Thyroid gland (tissue), 4 donors: ENCODE measurements around the gene C20orf204. TPM values are rescaled to one million over a fixed set of nuclear protein-coding genes. Genes with fewer than 3 reads are reported as not detected.

ENCODE experiments used
- DNase-seq, 2 donors: peaks; one replicate each; pipeline ENCODE4 v3.0.0-alpha.2; 2019
- H3K27ac ChIP-seq, 3 donors: fragments of 200-600 bp; sonication (generic); 1 replicate in 2 of 3; 2 replicates in 1 of 3; pipeline ENCODE4 v1.5.1; 2016 to 2019; ENCODE audit warnings: mild to moderate bottlenecking in 1 of 3, moderate library complexity in 1 of 3
- H3K27me3 ChIP-seq: fragments of 200-600 bp; sonication (generic); one replicate; pipeline ENCODE4 v1.5.1; 2019
- H3K36me3 ChIP-seq, 2 donors: fragments of 200-600 bp; sonication (generic); one replicate each; pipeline ENCODE4 v1.5.1; 2016 to 2019
- H3K4me1 ChIP-seq, 2 donors: fragments of 200-600 bp; sonication (generic); one replicate each; pipeline ENCODE4 v1.5.1; 2017 to 2019
- H3K4me3 ChIP-seq, 3 donors: fragments of 200-600 bp; sonication (generic); replicated peaks in 1 of 3; 1 replicate in 2 of 3; 2 replicates in 1 of 3; pipeline ENCODE4 v1.5.1; 2016; ENCODE audit warnings: mild to moderate bottlenecking in 1 of 3
- H3K9me3 ChIP-seq: fragments of 200-600 bp; sonication (generic); one replicate; pipeline ENCODE4 v1.5.1; 2017
- POLR2A ChIP-seq, 2 donors: fragments of 450-650 bp; IDR thresholded peaks; one replicate each; pipeline ENCODE4 v1.6.1; 2017; ENCODE audit warnings: antibody characterized with exemption in 2 of 2, mild to moderate bottlenecking in 2 of 2, moderate library complexity in 1 of 2
- WGBS, 2 donors: methylation state at CpG; one replicate each; pipeline ENCODE4 v1.1.5; 2017; 5-methylcytosine and 5-hydroxymethylcytosine counted together
- intact Hi-C: fragments of 100-400 bp; cut with DNase I; formaldehyde crosslinking; loops from one replicate; pipeline ENCODE4 v1.15.1; 2023
- total RNA-seq, 4 donors: library from RNA; depleted of rRNA; stranded (reverse); fragments of >200 nt; gene quantifications; one replicate each; pipeline ENCODE4 v1.2.3, GENCODE V29; 2016
- TF ChIP-seq, protein P1 (sequence below), 6 experiments: fragments of 200-600 bp in 3 of 6; fragments of 450-650 bp in 3 of 6; sonication (generic) in 3 of 6; IDR thresholded peaks; one replicate each; pipeline ENCODE4 v1.5.1; 2016 to 2019; ENCODE audit warnings: antibody characterized with exemption in 6 of 6, mild to moderate bottlenecking in 2 of 6, inconsistent platforms in 1 of 6, moderate library complexity in 1 of 6

Gene C20orf204
- total RNA-seq, 4 donors from 2014 or later = 0.11 to 2.6 (median 0.59) TPM

DNA sequence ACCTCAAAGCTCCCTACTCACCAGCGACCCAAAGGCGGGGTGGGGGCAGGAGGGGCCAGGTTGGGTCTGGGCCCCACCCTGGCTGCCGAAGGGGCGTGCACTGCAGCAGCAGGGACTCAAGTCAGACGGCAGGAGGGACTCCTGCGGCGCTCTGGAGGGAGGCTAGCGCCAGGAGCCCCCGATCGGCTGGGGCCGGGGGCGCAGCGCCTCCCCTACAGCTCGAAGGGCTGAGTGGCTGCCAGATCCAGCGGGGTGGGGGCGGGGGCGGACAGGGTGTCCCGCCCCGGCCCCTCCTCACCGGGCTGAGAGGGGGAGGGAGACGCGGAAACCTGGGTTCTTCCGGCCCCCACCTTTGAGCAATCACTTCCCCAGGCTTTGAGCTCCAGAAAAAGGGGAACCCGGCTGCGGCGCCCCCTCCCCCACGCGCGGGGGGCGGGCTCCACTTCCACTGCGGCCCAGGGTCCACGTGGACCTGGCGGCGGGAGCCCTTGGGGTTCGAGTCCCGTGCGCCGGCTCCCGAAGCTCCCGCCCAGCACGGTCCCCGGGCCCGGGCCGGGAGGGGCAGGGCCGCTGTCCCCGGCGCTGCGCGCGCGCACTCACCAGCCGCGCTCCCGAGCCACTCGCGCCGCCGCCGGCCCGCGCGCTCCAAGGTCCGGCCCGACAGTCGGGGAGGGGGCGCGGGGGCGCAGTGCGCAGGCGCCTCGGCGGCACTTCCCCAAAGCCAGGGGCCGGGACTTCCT lies 43.5 kb downstream of the C20orf204 start, which contains the start of gene RGS19:
RGS19 (minus strand) TSS at position 246 of the 740 bp plus-strand sequence. CDS start 2,632 bp downstream, outside the sequence.
- Histone ChIP-seq H3K4me3 (peak within 1 kb of the TSS; percentile 10 to 78 (median 25)), H3K27me3 (no peaks in the 10 kb centered on the region), H3K4me1 (peaks cover 11 to 35% of the 10 kb centered on the region in 2 donors), H3K36me3 (no peaks in the 10 kb centered on the region), H3K9me3 (no peaks in the 10 kb centered on the region), H3K27ac (peak within 1 kb of the TSS; percentile 41 to 77 (median 75))
- intact Hi-C loops = no loop called here
- DNase-seq = peak; percentile 71 to 78
- WGBS, 2 donors = 7% methylated on average over 3 of the region's 73 CpGs; no CpG with 5 or more reads in 1 of the 2 donors
- TF ChIP-seq, protein P1, sequence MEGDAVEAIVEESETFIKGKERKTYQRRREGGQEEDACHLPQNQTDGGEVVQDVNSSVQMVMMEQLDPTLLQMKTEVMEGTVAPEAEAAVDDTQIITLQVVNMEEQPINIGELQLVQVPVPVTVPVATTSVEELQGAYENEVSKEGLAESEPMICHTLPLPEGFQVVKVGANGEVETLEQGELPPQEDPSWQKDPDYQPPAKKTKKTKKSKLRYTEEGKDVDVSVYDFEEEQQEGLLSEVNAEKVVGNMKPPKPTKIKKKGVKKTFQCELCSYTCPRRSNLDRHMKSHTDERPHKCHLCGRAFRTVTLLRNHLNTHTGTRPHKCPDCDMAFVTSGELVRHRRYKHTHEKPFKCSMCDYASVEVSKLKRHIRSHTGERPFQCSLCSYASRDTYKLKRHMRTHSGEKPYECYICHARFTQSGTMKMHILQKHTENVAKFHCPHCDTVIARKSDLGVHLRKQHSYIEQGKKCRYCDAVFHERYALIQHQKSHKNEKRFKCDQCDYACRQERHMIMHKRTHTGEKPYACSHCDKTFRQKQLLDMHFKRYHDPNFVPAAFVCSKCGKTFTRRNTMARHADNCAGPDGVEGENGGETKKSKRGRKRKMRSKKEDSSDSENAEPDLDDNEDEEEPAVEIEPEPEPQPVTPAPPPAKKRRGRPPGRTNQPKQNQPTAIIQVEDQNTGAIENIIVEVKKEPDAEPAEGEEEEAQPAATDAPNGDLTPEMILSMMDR (IDR thresholded peaks at IDR 0.05) = no peak
- TF ChIP-seq POLR2A (IDR thresholded peaks at IDR 0.05) = peak in 1 of 2 donors; percentile 32

DNA sequence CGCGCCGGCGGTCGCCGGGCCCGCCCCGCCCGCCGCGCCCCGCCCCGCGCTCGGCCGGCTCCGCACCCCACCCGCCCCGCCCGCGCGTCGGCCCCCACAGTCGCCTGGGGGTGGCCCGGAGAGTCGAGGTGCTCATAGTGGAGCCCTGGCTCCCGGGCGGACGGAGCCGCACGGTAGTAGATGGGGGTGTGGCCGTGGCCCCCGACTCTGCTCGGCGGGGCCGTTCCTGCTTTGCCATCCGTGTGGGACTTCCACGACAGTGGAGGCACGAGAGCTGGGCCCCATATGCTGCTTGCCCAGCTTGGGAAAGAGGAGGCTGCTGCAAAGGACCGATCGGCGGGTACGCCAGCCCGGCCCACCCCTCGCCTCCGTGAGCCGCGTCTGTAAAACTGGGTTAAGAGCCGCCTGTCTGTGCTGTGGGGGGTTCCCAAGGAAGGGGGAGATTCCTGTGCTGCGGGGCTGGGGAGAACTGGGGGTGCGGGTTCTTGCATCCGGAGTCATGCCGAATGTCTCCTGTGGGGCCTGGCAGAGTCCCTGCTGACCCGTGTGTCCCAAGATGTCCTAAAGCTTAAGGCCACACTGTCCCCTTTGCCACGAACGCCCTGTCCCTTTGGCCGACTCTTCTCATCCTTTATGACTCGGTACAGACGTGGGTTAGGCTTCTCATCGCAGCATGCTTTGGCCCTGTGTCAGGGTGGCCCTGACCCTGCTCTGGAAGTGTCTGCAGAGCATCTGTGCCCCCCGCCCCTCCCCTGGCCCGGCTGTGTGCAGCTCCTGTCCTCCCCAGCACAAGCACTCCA lies 44.2 kb downstream of the C20orf204 start, which contains the start of gene OPRL1:
OPRL1 (plus strand) TSS at position 70 of the 800 bp plus-strand sequence. CDS start 12,639 bp downstream, outside the sequence.
- Histone ChIP-seq H3K27ac (peak within 1 kb of the TSS; percentile 41 to 77 (median 75)), H3K4me3 (peak within 1 kb of the TSS; percentile 10 to 78 (median 25)), H3K27me3 (no peaks in the 10 kb centered on the region), H3K36me3 (no peaks in the 10 kb centered on the region), H3K9me3 (no peaks in the 10 kb centered on the region), H3K4me1 (peaks cover 11 to 39% of the 10 kb centered on the region in 2 donors)
- intact Hi-C loops = no loop called here
- no peak for DNase-seq
- WGBS, 2 donors = 26 to 30% methylated on average over 12 to 18 of the region's 62 CpGs
- TF ChIP-seq POLR2A (IDR thresholded peaks at IDR 0.05) = no peak
- TF ChIP-seq, protein P1 (IDR thresholded peaks at IDR 0.05) = no peak

DNA sequence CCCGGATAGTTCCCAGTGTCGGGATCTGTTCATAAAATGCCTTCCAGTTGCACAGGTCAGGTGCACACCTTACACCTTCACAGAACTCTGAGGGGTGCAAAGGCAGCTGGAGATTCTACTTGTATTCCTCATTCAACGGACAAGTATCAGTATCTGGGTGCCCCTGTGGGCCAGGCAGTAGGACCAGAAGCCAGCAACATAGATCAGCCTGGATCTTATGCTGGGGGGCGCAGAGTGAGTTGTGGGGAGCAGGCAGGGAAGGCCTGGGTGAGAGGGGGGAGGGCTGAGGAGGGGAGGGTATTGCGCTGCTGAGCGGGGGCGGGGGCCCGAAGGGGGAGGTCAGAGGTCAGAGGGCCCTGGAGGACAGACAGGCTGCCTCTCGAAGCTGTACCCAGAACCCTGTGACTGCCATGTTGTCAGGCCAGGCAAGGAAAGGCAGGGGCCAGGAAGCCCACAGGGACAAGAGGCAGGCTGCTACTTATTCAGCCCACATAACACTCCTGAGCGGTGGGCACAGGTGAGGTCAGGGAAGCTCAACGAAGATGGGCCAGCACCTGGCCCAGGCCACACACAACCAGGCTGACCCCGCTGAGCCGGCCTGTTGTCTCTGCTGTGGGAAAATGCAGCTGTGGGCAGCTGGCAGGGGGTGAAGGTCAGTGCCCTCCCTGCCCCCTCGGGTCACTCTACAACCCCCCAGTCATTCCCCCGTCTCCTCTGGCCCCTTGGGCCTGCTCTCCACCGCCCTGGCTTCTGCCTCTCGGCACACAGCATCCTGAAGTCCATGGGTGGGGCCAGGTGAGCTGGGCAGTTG lies 45.0 kb downstream of the C20orf204 start:
- H3K9me3 ChIP-seq = no peaks in the 10 kb centered on the region
- H3K36me3 ChIP-seq = no peaks in the 10 kb centered on the region
- TF ChIP-seq, protein P1 (IDR thresholded peaks at IDR 0.05) = no peak
- no peak for TF ChIP-seq POLR2A (IDR thresholded peaks at IDR 0.05)
- H3K4me1 ChIP-seq = peaks cover 11 to 39% of the 10 kb centered on the region in 2 donors
- H3K27me3 ChIP-seq = no peaks in the 10 kb centered on the region
- intact Hi-C loops = no loop called here
- H3K4me3 ChIP-seq = no peak overlapping the region
- H3K27ac ChIP-seq = no peak overlapping the region
- 83 to 88% methylated on average over 11 to 13 of the region's 17 CpGs for WGBS, 2 donors
- no peak for DNase-seq

DNA sequence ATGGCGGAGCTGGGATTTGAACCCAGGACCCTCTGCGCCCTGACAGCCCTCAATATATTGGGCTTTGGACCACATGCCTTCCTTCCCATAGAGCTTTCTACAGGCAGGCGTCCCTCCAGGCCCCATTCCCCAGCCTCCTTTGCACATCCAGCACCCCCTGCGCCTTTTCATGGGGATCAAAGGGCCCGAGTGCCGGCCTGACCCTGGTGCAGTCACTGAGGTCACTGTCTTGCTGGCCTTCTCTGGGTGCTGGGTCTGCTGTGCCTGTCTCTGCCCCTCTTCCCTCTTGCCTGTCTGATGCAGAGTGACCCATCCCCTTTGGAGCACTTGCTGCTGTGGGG lies 45.6 kb downstream of the C20orf204 start:
- TF ChIP-seq, protein P1 (IDR thresholded peaks at IDR 0.05) = no peak
- no peak for TF ChIP-seq POLR2A (IDR thresholded peaks at IDR 0.05)
- Histone ChIP-seq H3K27ac (no peak overlapping the region), H3K36me3 (no peaks in the 10 kb centered on the region), H3K4me3 (no peak overlapping the region), H3K9me3 (no peaks in the 10 kb centered on the region), H3K4me1 (peaks cover 11 to 39% of the 10 kb centered on the region in 2 donors), H3K27me3 (no peaks in the 10 kb centered on the region)
- WGBS, 2 donors = 93 to 100% methylated on average over 6 of the region's 6 CpGs
- no peak for DNase-seq
- intact Hi-C loops = no loop called here
